ENCODE measurements around the gene CCDC141. TPM values are rescaled to one million over a fixed set of nuclear protein-coding genes. Genes with fewer than 3 reads are reported as not detected.

The CCDC141 gene
- total and polyA plus RNA-seq, 4 donors: 2.1 to 48.1 (median 14.6) TPM

GRCh38 chr2:178899656-178900055, 150.3 kb downstream of the CCDC141 start:
- Histone ChIP-seq H3K4me1 (ENCODE audit: control insufficient read depth in 5 of 5, insufficient read depth in 5 of 5, low read length in 5 of 5) (peaks cover 0 to 5% (median 0%) of the 10 kb centered on the region in 5 donors), H3K27ac (ENCODE audit: low read depth in 1 of 2, low read length in 1 of 2) (no peak overlapping the region), H3K36me3 (ENCODE audit: control insufficient read depth in 4 of 4, insufficient read depth in 4 of 4, low read length in 4 of 4) (no peaks in the 10 kb centered on the region), H3K9ac (ENCODE audit: insufficient read depth in 1 of 2, low read length in 2 of 2) (no peak overlapping the region), H3K27me3 (ENCODE audit: control insufficient read depth in 3 of 3, insufficient read depth in 3 of 3, low read length in 2 of 3) (no peaks in the 10 kb centered on the region), H3K4me3 (no peak overlapping the region), H3K9me3 (ENCODE audit: control insufficient read depth in 4 of 4, insufficient read depth in 3 of 4, low read length in 3 of 4) (no peaks in the 10 kb centered on the region)
- ATAC-seq (ENCODE audit: insufficient read depth, low FRiP score) (no peak), DNase-seq (no peak)
- no peak for TF ChIP-seq CTCF (IDR thresholded peaks at IDR 0.05; ENCODE audit: control extremely low read depth, extremely low read depth)

GRCh38 chr2:178895872-178896271, 154.1 kb downstream of the CCDC141 start:
- no peak for TF ChIP-seq CTCF (IDR thresholded peaks at IDR 0.05; ENCODE audit: control extremely low read depth, extremely low read depth)
- no peak for ATAC-seq (ENCODE audit: insufficient read depth, low FRiP score)

GRCh38 chr2:178895171-178895570, 154.8 kb downstream of the CCDC141 start:
- no peak for DNase-seq
- no peak for TF ChIP-seq CTCF (IDR thresholded peaks at IDR 0.05; ENCODE audit: control extremely low read depth, extremely low read depth)
- H3K27me3 ChIP-seq (ENCODE audit: control insufficient read depth in 3 of 3, insufficient read depth in 3 of 3, low read length in 2 of 3): no peaks in the 10 kb centered on the region
- no peak for ATAC-seq (ENCODE audit: insufficient read depth, low FRiP score)
- H3K9ac ChIP-seq (ENCODE audit: insufficient read depth in 1 of 2, low read length in 2 of 2): no peak overlapping the region
- H3K36me3 ChIP-seq (ENCODE audit: control insufficient read depth in 4 of 4, insufficient read depth in 4 of 4, low read length in 4 of 4): no peaks in the 10 kb centered on the region
- H3K4me1 ChIP-seq (ENCODE audit: control insufficient read depth in 5 of 5, insufficient read depth in 5 of 5, low read length in 5 of 5): peaks cover 0 to 16% (median 0%) of the 10 kb centered on the region in 5 donors
- H3K9me3 ChIP-seq (ENCODE audit: control insufficient read depth in 4 of 4, insufficient read depth in 3 of 4, low read length in 3 of 4): no peaks in the 10 kb centered on the region
- H3K4me3 ChIP-seq: no peak overlapping the region
- WGBS, 2 donors: 85 to 90% methylated on average over 2 of the region's 2 CpGs
- peak overlapping the region in 1 of 2 donors; percentile 56 for H3K27ac ChIP-seq (ENCODE audit: low read depth in 1 of 2, low read length in 1 of 2)

More at GRCh38 chr2:178895872-178896271, 154.1 kb downstream of the CCDC141 start:
- Histone ChIP-seq H3K27ac (ENCODE audit: low read depth in 1 of 2, low read length in 1 of 2) (peak overlapping the region in 1 of 2 donors; percentile 37), H3K4me1 (ENCODE audit: control insufficient read depth in 5 of 5, insufficient read depth in 5 of 5, low read length in 5 of 5) (peaks cover 0 to 12% (median 0%) of the 10 kb centered on the region in 5 donors), H3K9me3 (ENCODE audit: control insufficient read depth in 4 of 4, insufficient read depth in 3 of 4, low read length in 3 of 4) (no peaks in the 10 kb centered on the region), H3K36me3 (ENCODE audit: control insufficient read depth in 4 of 4, insufficient read depth in 4 of 4, low read length in 4 of 4) (no peaks in the 10 kb centered on the region), H3K4me3 (no peak overlapping the region), H3K9ac (ENCODE audit: insufficient read depth in 1 of 2, low read length in 2 of 2) (no peak overlapping the region), H3K27me3 (ENCODE audit: control insufficient read depth in 3 of 3, insufficient read depth in 3 of 3, low read length in 2 of 3) (no peaks in the 10 kb centered on the region)
- 90 to 91% methylated on average over 2 of the region's 2 CpGs for WGBS, 2 donors
- no peak for DNase-seq

Data from lung (tissue), 12 donors.